Activated CD4-positive, alpha-beta T cell treated with anti-CD3 and anti-CD28 coated beads, Interleukin-2, amount 10 ng/mL, durations not matched to agents 7 days and 5 days (primary cell): ENCODE data around the gene ING4. TPM values are rescaled to one million over a fixed set of nuclear protein-coding genes. Genes with fewer than 3 reads are reported as not detected.

Experiments used
- CTCF ChIA-PET: fragments of 350-600 bp; sonication (Branson Sonifier 250); formaldehyde crosslinking; loops from one replicate; lab custom pipeline; 2021; ENCODE audit warnings: antibody characterized with exemption; lab: Charles Lee
- POLR2A ChIA-PET: fragments of 350-600 bp; sonication (Branson Sonifier 250); formaldehyde crosslinking; loops from one replicate; lab custom pipeline; 2021; ENCODE audit warnings: antibody characterized with exemption; lab: Charles Lee
- DNase-seq: peaks from one replicate; pipeline ENCODE4 v3.0.0-alpha.2; 2020
- H3K27ac Mint-ChIP-seq: one replicate; pipeline ENCODE4 v1.8.0; 2021; ENCODE audit warnings: mild to moderate bottlenecking, moderate library complexity, mixed read lengths
- H3K27me3 Mint-ChIP-seq: one replicate; pipeline ENCODE4 v1.8.0; 2021; ENCODE audit warnings: mixed read lengths
- H3K36me3 Mint-ChIP-seq: one replicate; pipeline ENCODE4 v1.8.0; 2021; ENCODE audit warnings: low read depth, mixed read lengths
- H3K4me1 Mint-ChIP-seq: one replicate; pipeline ENCODE4 v1.8.0; 2021; ENCODE audit warnings: mixed read lengths
- H3K4me3 Mint-ChIP-seq: one replicate; pipeline ENCODE4 v1.8.0; 2021; ENCODE audit warnings: mild to moderate bottlenecking, moderate library complexity, mixed read lengths
- H3K9me3 Mint-ChIP-seq: one replicate; pipeline ENCODE4 v1.8.0; 2021; ENCODE audit warnings: mixed read lengths
- total RNA-seq, 2 experiments: library from RNA; stranded (reverse); gene quantifications; one replicate each; pipeline ENCODE4 v1.2.3, GENCODE V29; 2021

The ING4 gene
- total RNA-seq, 2 experiments from 2014 or later: 33.7 to 40.2 TPM

- Mint-ChIP-seq H3K27me3 (peaks cover 40% of the 10 kb centered on the region), H3K4me1 (peaks cover 33% of the 10 kb centered on the region), H3K36me3 (peaks cover 5% of the 10 kb centered on the region), H3K9me3 (no peaks in the 10 kb centered on the region), H3K4me3 (no peak overlapping the region), H3K27ac (no peak overlapping the region)
- ChIA-PET POLR2A (no interaction called here), CTCF (interaction anchor here (1.0 to 1.6 kb wide), 4 partner anchors 57 to 134 kb away, joined by 3 to 4 read pairs (median 4); no protein-coding TSS in a partner anchor)
- no peak for DNase-seq
Measured at GRCh38 chr12:6696690-6697583, 34.0 kb upstream of the ING4 start.

- DNase-seq: no peak
- ChIA-PET POLR2A (no interaction called here), CTCF (interaction anchor here (0.9 to 1.8 kb wide), 4 partner anchors 29 to 157 kb away, joined by 3 to 6 read pairs (median 4); partner anchors contain the start of gene GPR162)
- Mint-ChIP-seq H3K4me1 (peaks cover 25% of the 10 kb centered on the region), H3K4me3 (no peak overlapping the region), H3K27me3 (peaks cover 27% of the 10 kb centered on the region), H3K36me3 (peaks cover 2% of the 10 kb centered on the region), H3K9me3 (no peaks in the 10 kb centered on the region), H3K27ac (no peak overlapping the region)
Measured at GRCh38 chr12:6695313-6696045, 32.6 kb upstream of the ING4 start.

GRCh38 chr12:6694701-6695100, 31.8 kb upstream of the ING4 start:
- Mint-ChIP-seq H3K36me3 (peaks cover 5% of the 10 kb centered on the region), H3K27me3 (peaks cover 23% of the 10 kb centered on the region)
- CTCF ChIA-PET: interaction anchor here (1.8 kb wide), 1 partner anchor 30 kb away, joined by 6 read pairs; no protein-coding TSS in a partner anchor

GRCh38 chr12:6693832-6694355, 31.0 kb upstream of the ING4 start:
- POLR2A ChIA-PET: no interaction called here
- CTCF ChIA-PET: no interaction called here
- peaks cover 21% of the 10 kb centered on the region for H3K4me1 Mint-ChIP-seq

More at GRCh38 chr12:6694701-6695100, 31.8 kb upstream of the ING4 start:
- Mint-ChIP-seq H3K9me3 (no peaks in the 10 kb centered on the region), H3K27ac (peak overlapping the region; percentile 54), H3K4me3 (no peak overlapping the region), H3K4me1 (peaks cover 28% of the 10 kb centered on the region)
- POLR2A ChIA-PET: no interaction called here
- DNase-seq: no peak

GRCh38 chr12:6692888-6693287, 30.0 kb upstream of the ING4 start:
- ChIA-PET CTCF (interaction anchor here (1.4 kb wide), 1 partner anchor 74 kb away, joined by 4 read pairs; the partner anchor contains the start of gene PTMS), POLR2A (no interaction called here)
- Mint-ChIP-seq H3K4me1 (peaks cover 22% of the 10 kb centered on the region), H3K9me3 (no peaks in the 10 kb centered on the region), H3K4me3 (no peak overlapping the region), H3K36me3 (peaks cover 7% of the 10 kb centered on the region), H3K27me3 (peaks cover 5% of the 10 kb centered on the region), H3K27ac (no peak overlapping the region)
- no peak for DNase-seq

More at GRCh38 chr12:6693832-6694355, 31.0 kb upstream of the ING4 start:
- DNase-seq: no peak
- Mint-ChIP-seq H3K9me3 (no peaks in the 10 kb centered on the region), H3K27me3 (peaks cover 15% of the 10 kb centered on the region), H3K36me3 (peaks cover 2% of the 10 kb centered on the region), H3K4me3 (no peak overlapping the region), H3K27ac (no peak overlapping the region)

- Mint-ChIP-seq H3K9me3 (no peaks in the 10 kb centered on the region), H3K27me3 (no peaks in the 10 kb centered on the region), H3K27ac (no peak overlapping the region), H3K4me3 (no peak overlapping the region), H3K4me1 (peaks cover 34% of the 10 kb centered on the region), H3K36me3 (peaks cover 15% of the 10 kb centered on the region)
- CTCF ChIA-PET: interaction anchor here (0.9 to 1.3 kb wide), 3 partner anchors 61 to 174 kb away, joined by 3 read pairs; partner anchors contain the start of gene MLF2
- DNase-seq: no peak
- POLR2A ChIA-PET: no interaction called here
Measured at GRCh38 chr12:6691473-6691872, 28.6 kb upstream of the ING4 start.

- no peaks in the 10 kb centered on the region for H3K9me3 Mint-ChIP-seq
- peak; percentile 97 for DNase-seq
- H3K36me3 Mint-ChIP-seq: peaks cover 29% of the 10 kb centered on the region
- H3K27me3 Mint-ChIP-seq: no peaks in the 10 kb centered on the region
- peaks cover 51% of the 10 kb centered on the region for H3K4me1 Mint-ChIP-seq
- POLR2A ChIA-PET: interaction anchor here (0.6 to 1.2 kb wide), 12 partner anchors 35 to 1750 kb away, joined by 3 to 10 read pairs (median 4); partner anchors contain the start of genes CD4, COPS7A, GAPDH and USP5
- CTCF ChIA-PET: interaction anchor here (0.5 to 2.1 kb wide), 17 partner anchors 9 to 255 kb away, joined by 3 to 11 read pairs (median 3); partner anchors contain the start of genes C12orf57, COPS7A and LPAR5
- H3K27ac Mint-ChIP-seq: peak within 1 kb of the TSS; percentile 95
- peak within 1 kb of the TSS; percentile 88 for H3K4me3 Mint-ChIP-seq
Measured at GRCh38 chr12:6688999-6689882, 26.3 kb upstream of the ING4 start, which contains the start of gene ZNF384. TSS of gene ZNF384 (minus strand) at chr12:6689375. CDS start at chr12:6679520, 9,855 bp downstream.

GRCh38 chr12:6688543-6688998, 25.7 kb upstream of the ING4 start:
- H3K36me3 Mint-ChIP-seq: peaks cover 30% of the 10 kb centered on the region
- ChIA-PET POLR2A (interaction anchor here (0.7 kb wide), 1 partner anchor 119 kb away, joined by 4 read pairs; no protein-coding TSS in a partner anchor), CTCF (interaction anchor here (1.0 to 2.1 kb wide), 10 partner anchors 9 to 139 kb away, joined by 3 to 11 read pairs (median 4); partner anchors contain the start of gene COPS7A)
- H3K27ac Mint-ChIP-seq: peak overlapping the region; percentile 95
- H3K9me3 Mint-ChIP-seq: no peaks in the 10 kb centered on the region
- H3K27me3 Mint-ChIP-seq: no peaks in the 10 kb centered on the region
- peak overlapping the region; percentile 88 for H3K4me3 Mint-ChIP-seq
- peak; percentile 51 for DNase-seq
- H3K4me1 Mint-ChIP-seq: peaks cover 54% of the 10 kb centered on the region

- Mint-ChIP-seq H3K27me3 (no peaks in the 10 kb centered on the region), H3K9me3 (no peaks in the 10 kb centered on the region), H3K27ac (no peak overlapping the region), H3K4me3 (no peak overlapping the region), H3K36me3 (peaks cover 46% of the 10 kb centered on the region), H3K4me1 (peaks cover 51% of the 10 kb centered on the region)
- ChIA-PET POLR2A (interaction anchor here (0.6 kb wide), 1 partner anchor 72 kb away, joined by 3 read pairs; no protein-coding TSS in a partner anchor), CTCF (interaction anchor here (0.7 to 1.0 kb wide), 2 partner anchors 15 to 187 kb away, joined by 3 read pairs; partner anchors contain the start of gene SPSB2)
- DNase-seq: no peak
Measured at GRCh38 chr12:6685814-6686213, 22.9 kb upstream of the ING4 start.

- peaks cover 46% of the 10 kb centered on the region for H3K36me3 Mint-ChIP-seq
- POLR2A ChIA-PET: no interaction called here
Measured at GRCh38 chr12:6684609-6685008, 21.7 kb upstream of the ING4 start.

GRCh38 chr12:6676962-6677361, 14.0 kb upstream of the ING4 start:
- H3K27me3 Mint-ChIP-seq: no peaks in the 10 kb centered on the region
- H3K4me1 Mint-ChIP-seq: no peaks in the 10 kb centered on the region
- H3K27ac Mint-ChIP-seq: no peak overlapping the region
- ChIA-PET POLR2A (no interaction called here), CTCF (interaction anchor here (1.3 kb wide), 1 partner anchor 7 kb away, joined by 3 read pairs; no protein-coding TSS in a partner anchor)
- DNase-seq: no peak
- peaks cover 73% of the 10 kb centered on the region for H3K36me3 Mint-ChIP-seq
- H3K9me3 Mint-ChIP-seq: no peaks in the 10 kb centered on the region
- no peak overlapping the region for H3K4me3 Mint-ChIP-seq

More at GRCh38 chr12:6684609-6685008, 21.7 kb upstream of the ING4 start:
- H3K4me3 Mint-ChIP-seq: no peak overlapping the region
- CTCF ChIA-PET: interaction anchor here (0.5 to 1.7 kb wide), 11 partner anchors 8 to 149 kb away, joined by 3 to 10 read pairs (median 3); partner anchors contain the start of genes CD4 and MLF2
- H3K27me3 Mint-ChIP-seq: no peaks in the 10 kb centered on the region
- no peaks in the 10 kb centered on the region for H3K9me3 Mint-ChIP-seq
- H3K4me1 Mint-ChIP-seq: peaks cover 47% of the 10 kb centered on the region
- H3K27ac Mint-ChIP-seq: no peak overlapping the region
- peak; percentile 69 for DNase-seq
